Renal pelvis (tissue), 4 donors: ENCODE data around the gene STX16. TPM values are rescaled to one million over a fixed set of nuclear protein-coding genes. Genes with fewer than 3 reads are reported as not detected.
"Not testable (repeated sequence)": the region's sequence is repeated elsewhere in the genome, so short reads cannot be mapped to it uniquely, and the experiment has no call there.

ENCODE experiments used
- DNase-seq: peaks from one replicate; pipeline ENCODE4 v3.0.0-alpha.2; 2013
- polyA plus RNA-seq, 3 donors: library from polyadenylated mRNA; unstranded; fragments of 120-200 nt; gene quantifications; one replicate each; pipeline ENCODE4 v1.2.1, GENCODE V29; 2013; ENCODE audit not compliant: insufficient read length in 3 of 3

The STX16 gene
- polyA plus RNA-seq, 3 donors = 49.6 to 89.2 (median 76.7) TPM

DNA sequence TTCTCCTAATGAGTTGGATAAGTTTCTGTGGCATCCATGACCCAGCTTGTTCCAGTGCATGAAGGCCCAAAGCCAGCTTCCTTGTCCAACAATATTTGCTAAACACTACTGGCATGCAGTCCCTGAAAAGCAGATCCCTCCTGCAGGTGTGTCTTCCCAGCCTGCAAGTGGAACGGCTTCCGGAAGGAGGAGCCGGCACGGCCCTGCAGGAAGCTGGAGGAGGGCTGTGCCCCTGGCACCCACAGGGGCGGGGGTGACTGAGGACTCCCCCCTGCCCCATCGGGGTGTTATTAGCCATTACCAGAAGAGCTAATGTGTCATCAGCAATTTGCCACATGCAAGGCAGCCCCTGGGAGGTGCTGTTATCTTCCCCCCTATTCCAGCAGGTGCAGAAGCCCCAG, 68.9 kb downstream of the STX16 start:
- no peak for DNase-seq

DNA sequence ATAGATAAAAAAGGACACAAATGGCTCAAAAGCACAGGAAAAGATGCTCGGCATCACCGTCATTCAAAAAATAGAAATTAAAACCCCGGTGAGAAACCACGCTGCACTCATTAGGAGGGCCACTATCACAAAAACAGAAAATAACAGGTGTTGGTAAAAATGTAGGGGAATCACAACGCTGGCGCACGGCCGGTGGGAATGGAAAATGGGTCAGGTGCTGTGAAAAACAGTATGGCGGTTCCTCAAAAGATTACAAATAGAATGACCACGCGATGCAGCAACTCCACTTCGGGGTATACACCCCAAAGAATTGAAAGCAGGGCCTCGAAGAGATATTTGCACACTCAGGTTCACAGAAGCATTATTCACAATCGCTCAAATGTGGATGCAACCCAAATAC, 69.8 kb downstream of the STX16 start:
- no peak for DNase-seq

DNA sequence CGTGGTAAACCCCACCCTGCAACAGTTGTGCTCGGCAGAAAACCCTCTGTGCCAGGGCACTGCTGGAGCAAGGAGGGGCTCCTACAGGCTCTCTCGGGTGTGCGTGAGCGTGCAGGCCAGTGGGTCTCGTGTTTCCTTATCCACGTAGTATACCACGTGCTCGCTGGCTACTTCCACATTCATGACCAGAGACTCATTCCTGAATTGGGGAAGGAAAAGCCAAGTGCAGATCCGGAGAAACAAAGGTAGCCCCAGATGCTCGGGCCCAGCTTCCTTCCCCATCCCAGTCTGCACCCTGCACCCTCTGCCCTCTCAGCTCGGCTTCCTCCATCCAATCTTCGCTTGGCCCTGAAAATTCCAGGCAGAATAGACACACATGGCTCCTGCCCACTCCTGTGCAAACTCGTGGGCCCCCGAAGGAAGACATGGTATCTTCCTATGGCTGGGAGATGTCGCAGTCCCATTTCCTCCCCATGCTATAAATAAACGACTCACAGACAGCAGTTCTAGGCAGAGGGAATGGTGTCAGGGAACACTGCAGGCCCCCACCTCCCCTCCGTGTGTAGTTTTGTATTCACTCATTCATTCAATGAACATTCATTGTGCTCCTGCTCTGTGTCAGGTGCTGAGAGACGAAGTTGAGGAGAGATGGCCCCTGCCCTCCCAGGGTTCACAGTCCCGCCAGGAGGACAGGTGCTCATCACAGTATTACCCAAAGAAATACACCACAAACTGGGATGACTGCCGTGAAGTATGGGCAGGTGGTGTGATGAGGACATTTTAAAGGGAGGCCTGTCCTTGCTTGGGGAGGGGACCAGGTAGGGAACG, 71.1 kb downstream of the STX16 start:
- DNase-seq = no peak

DNA sequence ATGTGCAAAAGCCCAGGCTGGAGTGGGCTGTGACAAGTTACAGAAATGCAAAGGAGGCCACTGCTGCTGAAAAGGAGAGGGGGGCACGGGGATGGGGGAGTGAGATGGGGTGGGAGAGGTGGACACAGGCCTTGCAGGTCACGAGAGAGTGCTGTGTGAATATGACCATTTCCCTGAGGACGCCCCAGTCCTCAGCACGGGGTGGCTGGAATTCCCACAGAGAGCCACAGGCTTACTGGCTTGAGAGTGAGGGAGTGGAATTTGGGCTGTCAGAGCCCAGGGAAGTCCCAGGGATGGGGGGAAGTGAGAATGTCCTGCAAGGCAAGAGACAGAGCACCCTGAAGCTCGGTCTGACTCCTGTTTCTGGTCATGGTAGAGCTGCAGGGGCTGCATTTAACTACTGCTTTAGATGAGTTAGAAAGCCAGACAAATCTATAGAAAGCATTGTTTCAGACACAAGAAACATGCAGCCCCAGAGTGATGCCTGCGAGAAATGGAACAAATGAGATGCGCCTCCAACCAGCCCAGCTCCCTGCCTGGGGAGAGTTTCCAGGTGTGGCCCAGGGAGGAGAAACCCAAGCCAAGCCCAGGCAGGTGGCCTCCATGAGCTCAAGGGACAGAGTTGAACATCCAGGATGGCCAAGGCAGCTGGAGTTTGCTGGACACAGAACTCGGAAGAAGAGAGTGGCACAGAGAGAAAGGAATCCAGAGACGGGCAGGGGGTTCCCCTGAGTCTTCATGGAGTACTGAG, 72.0 kb downstream of the STX16 start:
- DNase-seq = no peak

DNA sequence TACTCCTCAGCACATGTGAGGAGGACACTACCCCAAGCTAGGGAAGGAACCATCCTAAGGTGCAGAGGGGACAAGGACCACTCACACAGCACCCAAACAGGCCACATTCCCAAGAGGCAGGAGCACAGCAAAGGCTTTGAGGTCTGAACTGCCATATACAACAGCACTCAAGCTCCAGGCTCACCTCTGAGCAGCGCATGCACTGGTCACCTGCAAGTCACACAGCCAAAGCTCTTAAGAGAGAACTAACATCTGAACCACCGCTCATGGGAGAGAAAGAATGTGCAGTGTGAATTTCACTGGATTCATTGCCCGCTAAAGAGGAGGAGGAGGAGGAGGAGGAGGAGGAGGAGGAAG, 72.5 kb downstream of the STX16 start:
- DNase-seq = no peak

DNA sequence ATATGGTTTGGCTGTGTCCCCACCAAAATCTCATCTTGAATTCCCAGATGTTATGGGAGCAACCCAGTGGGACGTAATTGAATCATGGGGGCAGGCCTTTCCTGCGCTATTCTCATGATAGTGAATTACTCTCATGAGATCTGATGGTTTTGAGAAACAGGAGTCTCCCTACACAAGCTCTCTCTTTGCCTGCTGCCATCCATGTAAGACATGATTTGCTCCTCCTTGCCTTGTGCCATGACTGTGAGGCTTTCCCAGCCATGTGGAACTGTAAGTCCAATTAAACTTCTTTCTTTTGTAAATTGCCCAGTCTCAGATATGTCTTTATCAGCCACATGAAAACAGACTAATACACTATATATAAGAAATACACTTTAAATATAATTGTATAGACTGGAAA, 75.1 kb downstream of the STX16 start:
- not testable (repeated sequence) for DNase-seq

Other genes with a start within 250 kb of the STX16 start
- gene APCDD1L, start 135.9 kb upstream of the STX16 start, polyA plus RNA-seq = 10 to 100 TPM; 15.4 to 19.7 (median 16.6) TPM
- 10 to 100 TPM; 45.9 to 55.0 (median 53.1) TPM for gene NPEPL1, start 41.5 kb downstream of the STX16 start, polyA plus RNA-seq
- gene GNAS-AS1, start 199.6 kb downstream of the STX16 start, polyA plus RNA-seq = 1 to 10 TPM in 2 of 3 donors, under 1 TPM in 1; 0.83 to 1.4 (median 1.3) TPM
- gene GNAS, start 201.4 kb downstream of the STX16 start, polyA plus RNA-seq = 1,000 to 10,000 TPM; 1,780 to 2,253 (median 1,937) TPM